ENCODE measurements around the gene CMSS1. TPM values are rescaled to one million over a fixed set of nuclear protein-coding genes. Genes with fewer than 3 reads are reported as not detected.

The CMSS1 gene
- total RNA-seq, 4 donors from 2014 or later: 9.2 to 18.5 (median 12.9) TPM

GRCh38 chr3:99857278-99857677 lies 39.6 kb downstream of the CMSS1 start:
- Histone ChIP-seq H3K4me3 (no peak overlapping the region), H3K36me3 (no peaks in the 10 kb centered on the region), H3K27ac (peak overlapping the region in 2 of 4 donors; percentile 22 to 68), H3K4me1 (peaks cover 0 to 22% (median 3%) of the 10 kb centered on the region in 3 donors), H3K9me3 (no peaks in the 10 kb centered on the region), H3K27me3 (no peaks in the 10 kb centered on the region)
- intact Hi-C loops (cut with DNase I): no loop called here
- TF ChIP-seq POLR2A (IDR thresholded peaks at IDR 0.05) (no peak), CTCF (IDR thresholded peaks at IDR 0.05) (no peak)
- DNase-seq: no peak
- 59 to 83% methylated on average over 1 of the region's 1 CpG for whole genome bisulfite sequencing, 2 donors

GRCh38 chr3:99858469-99858868 lies 40.8 kb downstream of the CMSS1 start:
- no peak for DNase-seq
- Histone ChIP-seq H3K9me3 (no peaks in the 10 kb centered on the region), H3K27me3 (no peaks in the 10 kb centered on the region), H3K4me3 (no peak overlapping the region), H3K4me1 (peaks cover 0 to 32% (median 3%) of the 10 kb centered on the region in 3 donors), H3K27ac (peak overlapping the region in 3 of 4 donors; percentile 18 to 68 (median 45)), H3K36me3 (no peaks in the 10 kb centered on the region)
- TF ChIP-seq POLR2A (IDR thresholded peaks at IDR 0.05): no peak
- TF ChIP-seq CTCF (IDR thresholded peaks at IDR 0.05): no peak
- intact Hi-C loops (cut with DNase I): no loop called here
- WGBS, 2 donors: 76 to 79% methylated on average over 2 of the region's 2 CpGs

GRCh38 chr3:99859825-99860224 lies 42.2 kb downstream of the CMSS1 start:
- Histone ChIP-seq H3K4me1 (peaks cover 0 to 36% (median 3%) of the 10 kb centered on the region in 3 donors), H3K27me3 (no peaks in the 10 kb centered on the region), H3K36me3 (no peaks in the 10 kb centered on the region), H3K4me3 (no peak overlapping the region), H3K27ac (peak overlapping the region; percentile 40 to 68 (median 56)), H3K9me3 (no peaks in the 10 kb centered on the region)
- DNase-seq: no peak
- TF ChIP-seq CTCF (IDR thresholded peaks at IDR 0.05) (no peak), POLR2A (IDR thresholded peaks at IDR 0.05) (no peak)
- intact Hi-C loops (cut with DNase I): no loop called here
- 41 to 43% methylated on average over 1 of the region's 1 CpG for WGBS, 2 donors

- peak overlapping the region in 3 of 4 donors; percentile 67 to 72 (median 68) for H3K27ac ChIP-seq
- H3K27me3 ChIP-seq: no peaks in the 10 kb centered on the region
- peaks cover 0 to 42% (median 10%) of the 10 kb centered on the region in 3 donors for H3K4me1 ChIP-seq
- no peak for DNase-seq
- WGBS, 2 donors: 71 to 90% methylated on average over 1 of the region's 1 CpG
- no peaks in the 10 kb centered on the region for H3K36me3 ChIP-seq
- H3K4me3 ChIP-seq: no peak overlapping the region
- intact Hi-C loops (cut with DNase I): no loop called here
- TF ChIP-seq CTCF (IDR thresholded peaks at IDR 0.05) (no peak), POLR2A (IDR thresholded peaks at IDR 0.05) (no peak)
- no peaks in the 10 kb centered on the region for H3K9me3 ChIP-seq
Measured at GRCh38 chr3:99861216-99861615, 43.6 kb downstream of the CMSS1 start.

- Histone ChIP-seq H3K27ac (peak overlapping the region in 3 of 4 donors; percentile 4 to 68 (median 20)), H3K9me3 (no peaks in the 10 kb centered on the region), H3K4me1 (peaks cover 4 to 52% (median 20%) of the 10 kb centered on the region in 3 donors), H3K36me3 (no peaks in the 10 kb centered on the region), H3K4me3 (no peak overlapping the region), H3K27me3 (no peaks in the 10 kb centered on the region)
- no peak for DNase-seq
- 61 to 83% methylated on average over 2 of the region's 2 CpGs for WGBS, 2 donors
- intact Hi-C loops (cut with DNase I): no loop called here
- TF ChIP-seq CTCF (IDR thresholded peaks at IDR 0.05) (no peak), POLR2A (IDR thresholded peaks at IDR 0.05) (no peak)
Measured at GRCh38 chr3:99862208-99862607, 44.5 kb downstream of the CMSS1 start.
